Measurements from ENCODE around the gene JMJD7. TPM values are rescaled to one million over a fixed set of nuclear protein-coding genes. Genes with fewer than 3 reads are reported as not detected.
A peak's percentile ranks its signal among the peaks of the same experiment; 100 is the strongest.

The JMJD7 gene
- total RNA-seq, 3 donors from 2014 or later: 8.4 to 11.7 (median 8.8) TPM

DNA sequence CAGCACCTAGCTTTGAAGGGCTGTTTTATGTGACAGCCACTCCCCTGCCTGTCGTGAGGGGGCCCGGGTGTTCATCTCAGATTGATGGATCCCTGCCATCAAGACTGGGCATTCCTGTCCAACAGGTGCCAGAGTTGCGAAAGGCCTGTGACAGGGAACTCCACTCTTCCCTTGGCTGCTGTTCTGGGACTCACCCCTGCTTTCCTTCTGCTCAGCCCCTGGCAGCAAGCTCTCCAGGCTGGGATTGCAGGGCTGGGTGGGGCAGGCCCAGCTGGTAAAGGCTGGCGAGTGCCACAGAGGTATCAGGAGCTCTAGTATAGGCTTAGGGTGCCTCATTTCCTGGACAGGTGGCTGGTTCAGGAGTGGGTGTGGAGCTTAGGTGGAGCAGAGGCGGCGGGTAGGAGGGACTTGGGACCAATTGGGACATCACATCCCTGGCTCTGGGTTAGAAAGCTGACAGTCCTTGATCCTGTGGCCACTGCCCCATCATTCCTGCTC is 10.6 kb downstream of the JMJD7 start, which contains the start of gene PLA2G4B:
PLA2G4B (plus strand) TSS at position 448 of the 498 bp plus-strand sequence. CDS start 67 bp downstream, outside the sequence.
- no peaks in the 10 kb centered on the region for H3K27me3 Mint-ChIP-seq (ENCODE audit: low read depth)
- no peaks in the 10 kb centered on the region for H3K9me3 Mint-ChIP-seq
- ATAC-seq (no peak), DNase-seq (no peak)
- peaks cover 5% of the 10 kb centered on the region for H3K4me1 Mint-ChIP-seq (ENCODE audit: low read depth)
- H3K4me3 Mint-ChIP-seq: no peak within 1 kb of the TSS
- H3K36me3 Mint-ChIP-seq (ENCODE audit: insufficient read depth): peaks cover 4% of the 10 kb centered on the region

DNA sequence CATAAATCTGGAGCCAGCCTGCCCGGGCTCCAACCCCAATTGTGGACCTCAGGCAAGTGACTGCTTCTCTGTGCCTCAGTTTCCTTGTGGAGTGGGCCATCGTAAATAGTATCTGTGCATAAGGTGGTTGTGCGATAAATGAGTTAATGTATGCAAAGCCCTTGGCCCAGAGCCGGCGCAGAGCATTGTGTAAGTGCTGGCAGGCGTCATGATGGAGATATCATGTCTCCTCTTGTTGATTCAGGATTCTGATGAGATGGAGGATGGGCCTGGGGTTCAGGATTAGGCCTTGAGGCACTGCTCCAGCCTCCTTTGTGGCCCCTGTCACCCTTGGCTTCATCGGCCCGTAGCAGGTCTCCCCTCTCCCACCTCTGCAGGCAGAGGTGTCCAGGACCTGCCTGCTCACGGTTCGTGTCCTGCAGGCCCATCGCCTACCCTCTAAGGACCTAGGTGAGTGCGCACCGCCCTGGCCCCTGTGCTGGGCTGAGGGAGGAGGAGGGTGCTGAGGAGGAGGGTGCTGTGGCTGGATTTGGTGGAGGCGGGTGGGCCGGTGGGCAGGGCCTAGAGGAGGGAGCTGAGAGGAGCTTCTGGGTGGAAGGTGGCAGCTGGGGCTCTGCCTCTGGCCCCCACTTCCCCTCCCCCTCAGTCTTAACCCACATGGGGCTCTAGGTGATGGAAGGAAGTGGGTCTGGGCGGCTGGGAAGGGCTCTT is 12.0 kb downstream of the JMJD7 start:
- H3K4me1 Mint-ChIP-seq (ENCODE audit: low read depth): no peaks in the 10 kb centered on the region
- H3K9me3 Mint-ChIP-seq: no peaks in the 10 kb centered on the region
- DNase-seq (no peak), ATAC-seq (no peak)
- H3K4me3 Mint-ChIP-seq: no peak overlapping the region
- H3K36me3 Mint-ChIP-seq (ENCODE audit: insufficient read depth): no peaks in the 10 kb centered on the region
- H3K27me3 Mint-ChIP-seq (ENCODE audit: low read depth): no peaks in the 10 kb centered on the region

DNA sequence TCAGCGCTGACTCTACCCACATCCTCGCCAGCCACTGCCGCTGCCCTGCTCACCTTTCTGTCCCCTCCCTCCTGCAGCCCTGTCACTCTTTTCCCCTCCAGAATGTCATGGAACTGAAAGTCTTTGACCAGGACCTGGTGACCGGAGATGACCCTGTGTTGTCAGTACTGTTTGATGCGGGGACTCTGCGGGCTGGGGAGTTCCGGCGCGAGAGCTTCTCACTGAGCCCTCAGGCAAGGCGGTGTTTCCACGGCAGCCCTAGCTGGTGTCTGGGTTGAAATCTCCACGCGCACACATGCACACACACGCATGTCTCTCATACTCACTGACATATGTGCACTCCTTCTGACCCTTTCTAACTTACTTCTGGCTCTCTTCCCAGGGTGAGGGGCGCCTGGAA is 12.8 kb downstream of the JMJD7 start:
- Mint-ChIP-seq H3K9me3 (no peaks in the 10 kb centered on the region), H3K4me1 (ENCODE audit: low read depth) (no peaks in the 10 kb centered on the region), H3K4me3 (no peak overlapping the region), H3K27me3 (ENCODE audit: low read depth) (no peaks in the 10 kb centered on the region), H3K36me3 (ENCODE audit: insufficient read depth) (no peaks in the 10 kb centered on the region)
- no peak for ATAC-seq
- DNase-seq: no peak

DNA sequence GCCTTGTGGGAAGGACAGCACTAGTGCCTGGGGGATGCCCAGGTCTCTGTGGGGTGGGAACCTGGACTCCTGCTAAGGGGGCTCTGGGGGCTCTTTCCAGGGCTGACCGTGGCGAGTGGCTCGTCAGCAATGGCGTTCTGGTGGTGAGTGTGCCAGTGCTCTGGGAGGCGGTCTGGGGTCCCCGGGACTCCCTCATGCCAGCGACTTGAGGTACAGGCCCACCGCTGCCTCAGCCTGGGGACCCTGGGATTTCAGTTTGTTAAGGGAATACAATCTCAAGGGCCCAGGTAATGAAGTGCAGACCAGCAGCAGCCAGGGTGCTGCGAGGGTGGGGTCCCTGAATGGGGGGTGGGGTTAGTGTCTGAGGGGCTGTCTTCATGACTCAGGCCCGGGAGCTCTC is 13.2 kb downstream of the JMJD7 start:
- Mint-ChIP-seq H3K36me3 (ENCODE audit: insufficient read depth) (peaks cover 2% of the 10 kb centered on the region), H3K4me1 (ENCODE audit: low read depth) (no peaks in the 10 kb centered on the region), H3K27me3 (ENCODE audit: low read depth) (no peaks in the 10 kb centered on the region), H3K9me3 (no peaks in the 10 kb centered on the region), H3K4me3 (no peak overlapping the region)
- DNase-seq (no peak), ATAC-seq (no peak)

DNA sequence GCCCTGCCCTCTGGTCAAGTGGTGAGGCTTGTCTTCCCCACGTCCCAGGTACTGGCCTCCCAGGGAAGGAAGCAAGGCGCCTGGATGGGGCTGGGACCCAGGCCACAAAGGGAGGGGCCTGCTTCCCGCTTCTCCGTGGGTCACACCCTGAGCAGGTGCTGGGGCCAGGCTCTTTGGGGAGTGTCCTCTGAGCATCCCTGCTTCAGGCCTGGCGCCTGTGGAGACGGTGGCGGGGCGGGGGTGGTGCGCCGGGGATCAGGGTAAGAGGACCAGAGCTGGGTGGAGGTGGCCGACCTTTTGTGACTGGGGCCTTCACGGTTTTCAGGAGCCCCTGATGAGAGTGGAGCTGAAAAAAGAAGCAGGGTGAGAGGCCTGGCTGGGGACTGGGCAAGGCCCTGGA is 14.3 kb downstream of the JMJD7 start:
- Mint-ChIP-seq H3K36me3 (ENCODE audit: insufficient read depth) (peaks cover 6% of the 10 kb centered on the region), H3K4me1 (ENCODE audit: low read depth) (no peaks in the 10 kb centered on the region), H3K27me3 (ENCODE audit: low read depth) (no peaks in the 10 kb centered on the region), H3K4me3 (no peak overlapping the region), H3K9me3 (no peaks in the 10 kb centered on the region)
- DNase-seq (no peak), ATAC-seq (no peak)

DNA sequence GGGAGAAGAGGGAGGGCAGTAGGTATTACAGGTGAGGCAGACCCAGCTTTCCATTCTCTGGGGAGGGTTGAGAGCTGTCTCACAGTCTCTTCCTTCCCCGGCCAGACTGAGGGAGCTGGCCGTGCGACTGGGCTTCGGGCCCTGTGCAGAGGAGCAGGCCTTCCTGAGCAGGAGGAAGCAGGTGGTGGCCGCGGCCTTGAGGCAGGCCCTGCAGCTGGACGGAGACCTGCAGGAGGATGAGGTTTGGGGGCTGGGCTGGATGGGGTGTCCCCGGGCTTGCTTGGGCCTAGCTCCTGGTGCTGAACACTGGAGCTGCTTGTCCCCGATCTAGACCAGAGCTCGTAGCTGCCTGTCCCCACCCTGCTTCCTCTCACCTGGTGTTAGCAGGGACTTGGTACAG is 15.7 kb downstream of the JMJD7 start:
- DNase-seq (no peak), ATAC-seq (no peak)
- Mint-ChIP-seq H3K27me3 (ENCODE audit: low read depth) (no peaks in the 10 kb centered on the region), H3K4me3 (no peak overlapping the region), H3K9me3 (no peaks in the 10 kb centered on the region), H3K4me1 (ENCODE audit: low read depth) (no peaks in the 10 kb centered on the region), H3K36me3 (ENCODE audit: insufficient read depth) (peaks cover 12% of the 10 kb centered on the region)

DNA sequence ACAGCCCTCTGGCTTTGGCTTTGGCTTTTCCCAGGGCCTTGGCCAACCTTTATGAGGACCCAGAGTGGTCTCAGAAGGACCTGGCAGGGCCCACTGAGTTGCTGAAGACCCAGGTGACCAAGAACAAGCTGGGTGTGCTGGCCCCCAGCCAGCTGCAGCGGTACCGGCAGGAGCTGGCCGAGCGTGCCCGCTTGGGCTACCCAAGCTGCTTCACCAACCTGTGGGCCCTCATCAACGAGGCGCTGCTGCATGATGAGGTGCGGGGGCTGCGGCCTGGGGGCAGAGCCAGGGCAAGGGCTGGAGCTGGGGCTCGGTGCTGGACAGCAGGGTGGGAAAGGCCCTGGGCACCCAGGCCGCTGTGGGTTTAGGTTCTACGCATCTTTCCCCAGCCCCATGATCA is 16.9 kb downstream of the JMJD7 start:
- ATAC-seq: no peak
- DNase-seq: no peak
- H3K36me3 Mint-ChIP-seq (ENCODE audit: insufficient read depth): peaks cover 12% of the 10 kb centered on the region

DNA sequence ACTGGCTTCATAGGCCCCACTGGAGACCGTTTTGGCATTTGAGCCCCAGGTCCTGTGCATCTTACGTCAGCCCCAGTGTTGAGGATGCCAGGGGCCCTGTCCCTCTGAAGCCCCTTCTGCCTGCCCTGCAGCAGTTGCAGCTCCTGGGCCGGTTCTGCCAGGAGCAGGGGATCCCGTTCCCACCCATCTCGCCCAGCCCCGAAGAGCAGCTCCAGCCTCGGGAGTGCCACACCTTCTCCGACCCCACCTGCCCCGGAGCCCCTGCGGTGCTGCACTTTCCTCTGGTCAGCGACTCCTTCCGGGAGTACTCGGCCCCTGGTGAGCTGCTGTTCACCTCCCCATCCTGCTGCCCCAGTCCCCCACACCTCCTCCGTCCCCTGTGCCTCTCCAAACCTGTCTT is 19.3 kb downstream of the JMJD7 start:
- peaks cover 12% of the 10 kb centered on the region for H3K36me3 Mint-ChIP-seq (ENCODE audit: insufficient read depth)
- no peak overlapping the region for H3K4me3 Mint-ChIP-seq
- no peaks in the 10 kb centered on the region for H3K27me3 Mint-ChIP-seq (ENCODE audit: low read depth)
- no peak for ATAC-seq
- DNase-seq: no peak
- no peaks in the 10 kb centered on the region for H3K4me1 Mint-ChIP-seq (ENCODE audit: low read depth)
- no peaks in the 10 kb centered on the region for H3K9me3 Mint-ChIP-seq

More for the DNA sequence above, 16.9 kb downstream of the JMJD7 start:
- Mint-ChIP-seq H3K9me3 (no peaks in the 10 kb centered on the region), H3K4me1 (ENCODE audit: low read depth) (no peaks in the 10 kb centered on the region), H3K27me3 (ENCODE audit: low read depth) (no peaks in the 10 kb centered on the region), H3K4me3 (no peak overlapping the region)

DNA sequence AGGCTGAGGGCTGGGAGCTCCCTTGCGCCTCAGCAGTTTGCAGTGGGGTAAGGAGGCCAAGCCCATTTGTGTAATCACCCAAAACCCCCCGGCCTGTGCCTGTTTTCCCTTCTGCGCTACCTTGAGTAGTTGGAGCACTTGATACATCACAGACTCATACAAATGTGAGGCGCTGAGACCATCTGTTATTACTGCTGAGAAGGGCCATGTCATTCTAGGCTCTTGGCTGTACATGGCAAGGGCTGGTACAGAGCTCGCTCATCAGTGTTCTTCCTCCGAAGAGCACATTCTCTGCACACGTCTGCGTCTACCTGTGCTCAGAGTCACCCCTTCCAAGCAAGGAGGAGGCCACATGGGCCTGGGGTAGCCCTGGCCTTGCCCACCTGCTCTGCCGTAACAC is 20.1 kb downstream of the JMJD7 start:
- DNase-seq (no peak), ATAC-seq (no peak)
- H3K27me3 Mint-ChIP-seq (ENCODE audit: low read depth): no peaks in the 10 kb centered on the region
- H3K9me3 Mint-ChIP-seq: no peaks in the 10 kb centered on the region
- H3K4me1 Mint-ChIP-seq (ENCODE audit: low read depth): no peaks in the 10 kb centered on the region
- H3K36me3 Mint-ChIP-seq (ENCODE audit: insufficient read depth): peaks cover 12% of the 10 kb centered on the region
- H3K4me3 Mint-ChIP-seq: no peak overlapping the region

DNA sequence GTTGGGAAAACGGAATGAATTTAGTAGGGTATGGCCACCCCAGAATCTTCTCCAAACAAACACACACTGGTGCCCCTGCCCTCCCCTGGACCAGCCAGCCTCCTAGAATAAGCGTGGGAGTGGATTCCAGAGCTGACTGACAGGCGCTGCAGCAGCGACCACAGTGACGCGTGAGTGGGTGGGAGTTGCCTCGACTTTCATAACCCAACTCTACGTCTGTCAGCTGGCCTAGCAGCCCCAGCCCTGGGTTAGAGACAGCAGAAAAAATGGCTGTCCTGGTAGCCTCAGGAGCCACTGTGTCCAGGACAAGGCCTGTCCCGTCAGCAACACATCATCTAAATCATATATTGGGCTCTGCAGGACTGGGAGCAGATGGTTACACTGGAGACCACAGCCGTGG is 20.7 kb downstream of the JMJD7 start:
- Mint-ChIP-seq H3K27me3 (ENCODE audit: low read depth) (no peaks in the 10 kb centered on the region), H3K4me1 (ENCODE audit: low read depth) (no peaks in the 10 kb centered on the region), H3K4me3 (no peak overlapping the region), H3K36me3 (ENCODE audit: insufficient read depth) (peaks cover 12% of the 10 kb centered on the region), H3K9me3 (no peaks in the 10 kb centered on the region)
- ATAC-seq: peak; percentile 63 to 77
- no peak for DNase-seq

DNA sequence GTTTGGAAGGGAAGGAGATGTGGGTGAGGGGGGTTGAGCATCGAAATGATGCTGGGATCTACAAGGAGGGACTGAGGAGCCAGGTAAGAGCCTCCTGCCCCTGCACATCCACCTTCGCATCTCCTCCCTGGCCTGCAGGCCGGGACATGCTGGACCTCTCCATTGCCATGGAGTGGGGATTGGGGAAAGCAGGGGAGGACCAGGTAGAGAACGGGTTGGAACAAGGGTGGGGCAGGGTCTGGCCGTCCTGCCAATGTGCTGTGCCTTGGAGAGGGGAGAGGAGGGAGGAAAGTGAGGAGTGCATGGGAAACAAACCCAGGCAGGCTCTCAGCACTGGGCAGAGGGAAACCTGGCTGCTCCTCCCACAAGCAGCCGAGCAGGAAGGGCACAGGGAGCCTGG is 21.3 kb downstream of the JMJD7 start:
- H3K27me3 Mint-ChIP-seq (ENCODE audit: low read depth): no peaks in the 10 kb centered on the region

DNA sequence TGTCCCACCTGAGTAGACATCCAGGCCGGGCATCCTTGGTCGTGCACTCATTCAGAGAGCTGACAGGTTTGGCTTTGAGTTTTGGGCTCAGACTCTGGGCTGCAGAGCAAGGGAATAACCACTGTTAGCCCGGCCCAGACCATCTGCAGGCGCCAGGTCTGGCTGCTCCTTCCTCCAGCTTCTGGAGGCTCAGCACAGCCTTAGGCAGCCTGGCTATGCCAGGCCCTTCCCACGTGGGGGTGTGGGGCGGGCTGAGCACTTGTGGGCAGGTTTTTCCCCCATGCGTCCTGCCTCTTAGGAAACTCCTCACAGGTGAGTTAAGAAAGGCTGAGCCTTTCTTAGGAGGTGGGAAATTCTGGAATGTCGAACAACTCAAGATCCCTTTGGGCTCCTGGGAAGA is 22.0 kb downstream of the JMJD7 start:
- H3K9me3 Mint-ChIP-seq: no peaks in the 10 kb centered on the region
- no peak overlapping the region for H3K4me3 Mint-ChIP-seq
- H3K27me3 Mint-ChIP-seq (ENCODE audit: low read depth): no peaks in the 10 kb centered on the region
- ATAC-seq (no peak), DNase-seq (no peak)
- no peaks in the 10 kb centered on the region for H3K4me1 Mint-ChIP-seq (ENCODE audit: low read depth)
- H3K36me3 Mint-ChIP-seq (ENCODE audit: insufficient read depth): peaks cover 12% of the 10 kb centered on the region

More for the DNA sequence above, 21.3 kb downstream of the JMJD7 start:
- Mint-ChIP-seq H3K4me1 (ENCODE audit: low read depth) (no peaks in the 10 kb centered on the region), H3K4me3 (no peak overlapping the region), H3K9me3 (no peaks in the 10 kb centered on the region), H3K36me3 (ENCODE audit: insufficient read depth) (peaks cover 12% of the 10 kb centered on the region)
- DNase-seq (no peak), ATAC-seq (no peak)

DNA sequence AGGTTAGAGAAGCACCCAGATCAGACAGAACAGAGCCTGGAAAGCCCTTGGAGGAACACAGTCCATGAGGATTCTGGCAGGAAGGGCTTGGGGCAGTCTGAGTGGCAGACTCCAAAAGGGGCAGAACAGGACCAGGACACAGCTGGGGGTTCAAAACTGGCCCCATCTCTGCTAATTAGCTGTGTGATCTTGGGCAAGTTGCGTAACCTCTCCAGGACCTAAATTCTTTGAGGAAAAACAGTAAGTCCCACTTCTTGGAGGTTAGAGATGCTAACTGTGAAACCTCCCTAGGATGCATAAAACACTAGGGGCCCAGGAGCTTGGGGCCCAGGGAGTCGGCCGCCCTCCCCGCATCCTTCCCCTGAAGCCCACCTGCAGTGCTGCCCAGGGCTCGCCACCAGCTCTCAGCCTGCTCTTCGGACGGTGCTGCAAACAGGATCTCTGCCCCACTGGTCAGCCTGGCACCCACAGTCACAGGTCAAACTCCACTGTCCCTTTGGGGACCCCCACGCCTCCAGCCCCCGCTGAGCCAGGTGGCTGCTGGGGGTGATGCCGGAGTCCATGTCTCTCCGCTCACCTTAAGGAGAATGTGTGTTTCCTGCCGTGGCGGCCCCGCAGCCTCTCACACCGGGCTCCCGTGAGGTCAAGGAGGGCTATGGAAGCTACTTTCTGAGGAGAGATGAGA is 22.7 kb downstream of the JMJD7 start:
- H3K36me3 Mint-ChIP-seq (ENCODE audit: insufficient read depth): peaks cover 12% of the 10 kb centered on the region
- no peaks in the 10 kb centered on the region for H3K9me3 Mint-ChIP-seq
- H3K4me3 Mint-ChIP-seq: no peak overlapping the region
- no peak for DNase-seq
- no peak for ATAC-seq
- no peaks in the 10 kb centered on the region for H3K27me3 Mint-ChIP-seq (ENCODE audit: low read depth)
- no peaks in the 10 kb centered on the region for H3K4me1 Mint-ChIP-seq (ENCODE audit: low read depth)

DNA sequence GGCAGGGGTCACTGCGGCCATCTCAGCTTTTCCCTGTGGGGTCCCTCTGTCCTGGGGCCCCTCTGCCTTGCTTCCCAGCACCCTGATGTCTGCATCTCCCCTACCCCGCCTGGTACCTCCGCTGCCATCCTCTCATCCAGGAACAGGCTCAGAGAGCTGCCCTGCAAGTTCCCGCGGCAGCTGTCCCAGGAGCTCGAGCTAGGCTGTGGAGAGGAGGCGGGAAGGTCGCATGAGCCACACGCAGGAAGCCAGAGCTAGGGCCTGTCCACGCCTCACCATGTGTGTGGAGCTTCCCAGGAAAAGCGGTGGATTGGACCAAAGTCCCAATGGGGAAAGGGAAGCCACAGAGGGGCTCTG is 23.3 kb downstream of the JMJD7 start:
- no peak for DNase-seq
- H3K9me3 Mint-ChIP-seq: no peaks in the 10 kb centered on the region
- no peaks in the 10 kb centered on the region for H3K27me3 Mint-ChIP-seq (ENCODE audit: low read depth)
- no peaks in the 10 kb centered on the region for H3K4me1 Mint-ChIP-seq (ENCODE audit: low read depth)
- H3K36me3 Mint-ChIP-seq (ENCODE audit: insufficient read depth): peaks cover 10% of the 10 kb centered on the region
- ATAC-seq: no peak
- H3K4me3 Mint-ChIP-seq: no peak overlapping the region

DNA sequence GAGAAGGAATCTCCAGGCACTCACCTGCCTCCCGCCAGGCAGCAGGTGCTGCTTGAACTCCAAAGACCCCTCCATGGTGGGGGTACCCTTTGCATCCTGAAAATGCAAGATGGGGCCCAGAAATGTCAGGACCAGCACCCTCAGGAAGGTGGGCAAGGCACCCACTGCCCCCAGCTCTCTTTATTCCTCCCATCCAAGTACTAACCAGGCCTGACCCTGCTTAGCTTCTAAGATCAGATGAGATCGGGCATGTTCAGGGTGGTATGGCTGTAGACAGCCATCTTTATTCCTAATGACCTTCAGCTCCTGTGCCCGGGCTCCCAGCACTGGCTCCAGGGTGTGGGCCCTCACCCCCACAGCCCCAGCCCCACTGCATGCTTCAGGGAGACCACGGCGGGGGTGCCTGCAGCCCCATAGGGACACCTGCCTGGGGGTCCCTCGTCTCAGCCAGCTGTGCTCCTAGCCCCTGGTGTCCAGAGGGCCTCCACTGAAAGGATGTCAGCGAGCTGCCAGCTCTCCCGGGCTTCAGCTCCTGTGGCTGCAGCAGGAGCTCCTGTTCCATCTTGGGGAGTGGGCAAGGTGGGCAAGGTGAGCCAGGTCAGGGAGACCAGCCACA is 24.0 kb downstream of the JMJD7 start:
- Mint-ChIP-seq H3K27me3 (ENCODE audit: low read depth) (no peaks in the 10 kb centered on the region), H3K9me3 (no peaks in the 10 kb centered on the region), H3K4me3 (no peak overlapping the region), H3K36me3 (ENCODE audit: insufficient read depth) (peaks cover 6% of the 10 kb centered on the region), H3K4me1 (ENCODE audit: low read depth) (no peaks in the 10 kb centered on the region)
- no peak for ATAC-seq
- DNase-seq: no peak

Data from activated T-cell treated with anti-CD3 and anti-CD28 coated beads, Interleukin-2, amount 50 U/mL, for 4 hours (primary cell).